ENCODE results near the gene HTRA1. TPM values are rescaled to one million over a fixed set of nuclear protein-coding genes. Genes with fewer than 3 reads are reported as not detected.
A peak's percentile ranks its signal among the peaks of the same experiment; 100 is the strongest.

Gene HTRA1
- total and polyA plus RNA-seq, 2 donors (not counting 1 experiment from before 2014, with no cell fraction given): 109 to 216 TPM

- peak in 1 of 2 donors; percentile 81 for DNase-seq (ENCODE audit: low read depth in 2 of 2)
Observed at GRCh38 chr10:122510326-122510725, 49.0 kb downstream of the HTRA1 start.

DNA sequence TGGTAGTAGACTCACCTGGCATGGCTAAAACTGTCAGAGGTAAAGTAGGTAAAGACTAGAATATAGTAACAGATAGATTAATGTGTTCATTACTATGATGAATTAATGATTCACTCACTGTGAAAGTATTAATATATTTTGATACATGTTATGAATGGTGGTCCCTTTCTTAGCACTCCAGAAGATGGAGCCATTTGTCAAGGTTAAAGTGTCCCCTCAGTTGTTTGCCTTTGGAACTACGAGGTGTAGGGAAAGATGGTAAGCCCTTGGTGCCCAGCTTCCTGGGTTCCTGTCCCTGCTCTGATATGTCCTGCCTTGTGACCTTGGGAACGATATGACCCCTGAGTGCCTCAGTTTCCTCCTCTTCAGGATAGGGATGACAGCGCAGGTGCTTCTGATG is 49.4 kb downstream of the HTRA1 start:
- TF ChIP-seq EZH2 (IDR thresholded peaks at IDR 0.05; ENCODE audit: low read length, missing control alignments): no peak
- TF ChIP-seq, protein P1, sequence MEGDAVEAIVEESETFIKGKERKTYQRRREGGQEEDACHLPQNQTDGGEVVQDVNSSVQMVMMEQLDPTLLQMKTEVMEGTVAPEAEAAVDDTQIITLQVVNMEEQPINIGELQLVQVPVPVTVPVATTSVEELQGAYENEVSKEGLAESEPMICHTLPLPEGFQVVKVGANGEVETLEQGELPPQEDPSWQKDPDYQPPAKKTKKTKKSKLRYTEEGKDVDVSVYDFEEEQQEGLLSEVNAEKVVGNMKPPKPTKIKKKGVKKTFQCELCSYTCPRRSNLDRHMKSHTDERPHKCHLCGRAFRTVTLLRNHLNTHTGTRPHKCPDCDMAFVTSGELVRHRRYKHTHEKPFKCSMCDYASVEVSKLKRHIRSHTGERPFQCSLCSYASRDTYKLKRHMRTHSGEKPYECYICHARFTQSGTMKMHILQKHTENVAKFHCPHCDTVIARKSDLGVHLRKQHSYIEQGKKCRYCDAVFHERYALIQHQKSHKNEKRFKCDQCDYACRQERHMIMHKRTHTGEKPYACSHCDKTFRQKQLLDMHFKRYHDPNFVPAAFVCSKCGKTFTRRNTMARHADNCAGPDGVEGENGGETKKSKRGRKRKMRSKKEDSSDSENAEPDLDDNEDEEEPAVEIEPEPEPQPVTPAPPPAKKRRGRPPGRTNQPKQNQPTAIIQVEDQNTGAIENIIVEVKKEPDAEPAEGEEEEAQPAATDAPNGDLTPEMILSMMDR (conservative IDR thresholded peaks at IDR 0.05 in 1 of 2, IDR thresholded peaks at IDR 0.05 in 1 of 2; ENCODE audit: low read depth in 1 of 2, low read length in 2 of 2): no peak
- Histone ChIP-seq H4K20me1 (ENCODE audit: control insufficient read depth, extremely low read depth, insufficient read depth, low read length) (no peaks in the 10 kb centered on the region), H3K4me2 (ENCODE audit: extremely low read depth, insufficient read depth, low read length) (no peak overlapping the region), H3K4me1 (ENCODE audit: control insufficient read depth, extremely low read depth, insufficient read depth, low read length) (peaks cover 5% of the 10 kb centered on the region), H3K79me2 (ENCODE audit: control insufficient read depth, insufficient read depth, low read length) (no peaks in the 10 kb centered on the region), H3K9me3 (ENCODE audit: control insufficient read depth, insufficient read depth, low read depth, low read length) (no peaks in the 10 kb centered on the region), H3K27ac (ENCODE audit: insufficient read depth, low read length) (no peak overlapping the region), H3K36me3 (ENCODE audit: control insufficient read depth, insufficient read depth, low read length) (peaks cover 5% of the 10 kb centered on the region), H3K27me3 (ENCODE audit: control insufficient read depth, insufficient read depth, low read length) (no peaks in the 10 kb centered on the region), H3K9ac (ENCODE audit: insufficient read depth, low read length) (no peak overlapping the region), H2AFZ (ENCODE audit: low read length) (no peak overlapping the region), H3K4me3 (replicated peaks in 1 of 4; ENCODE audit: control extremely low read depth in 1 of 4, insufficient read depth in 1 of 4, low read depth in 3 of 4, low read length in 4 of 4) (no peak overlapping the region)
- DNase-seq (ENCODE audit: low read depth in 2 of 2): no peak

More at GRCh38 chr10:122510326-122510725, 49.0 kb downstream of the HTRA1 start:
- Histone ChIP-seq H3K9me3 (ENCODE audit: control insufficient read depth, insufficient read depth, low read depth, low read length) (no peaks in the 10 kb centered on the region), H3K9ac (ENCODE audit: insufficient read depth, low read length) (no peak overlapping the region), H3K79me2 (ENCODE audit: control insufficient read depth, insufficient read depth, low read length) (no peaks in the 10 kb centered on the region), H3K27ac (ENCODE audit: insufficient read depth, low read length) (no peak overlapping the region), H3K36me3 (ENCODE audit: control insufficient read depth, insufficient read depth, low read length) (peaks cover 5% of the 10 kb centered on the region), H3K4me3 (replicated peaks in 1 of 4; ENCODE audit: control extremely low read depth in 1 of 4, insufficient read depth in 1 of 4, low read depth in 3 of 4, low read length in 4 of 4) (no peak overlapping the region), H3K4me2 (ENCODE audit: extremely low read depth, insufficient read depth, low read length) (no peak overlapping the region), H3K27me3 (ENCODE audit: control insufficient read depth, insufficient read depth, low read length) (no peaks in the 10 kb centered on the region), H4K20me1 (ENCODE audit: control insufficient read depth, extremely low read depth, insufficient read depth, low read length) (no peaks in the 10 kb centered on the region), H3K4me1 (ENCODE audit: control insufficient read depth, extremely low read depth, insufficient read depth, low read length) (peaks cover 3% of the 10 kb centered on the region), H2AFZ (ENCODE audit: low read length) (no peak overlapping the region)
- TF ChIP-seq, protein P1 (conservative IDR thresholded peaks at IDR 0.05 in 1 of 2, IDR thresholded peaks at IDR 0.05 in 1 of 2; ENCODE audit: low read depth in 1 of 2, low read length in 2 of 2): no peak
- no peak for TF ChIP-seq EZH2 (IDR thresholded peaks at IDR 0.05; ENCODE audit: low read length, missing control alignments)

DNA sequence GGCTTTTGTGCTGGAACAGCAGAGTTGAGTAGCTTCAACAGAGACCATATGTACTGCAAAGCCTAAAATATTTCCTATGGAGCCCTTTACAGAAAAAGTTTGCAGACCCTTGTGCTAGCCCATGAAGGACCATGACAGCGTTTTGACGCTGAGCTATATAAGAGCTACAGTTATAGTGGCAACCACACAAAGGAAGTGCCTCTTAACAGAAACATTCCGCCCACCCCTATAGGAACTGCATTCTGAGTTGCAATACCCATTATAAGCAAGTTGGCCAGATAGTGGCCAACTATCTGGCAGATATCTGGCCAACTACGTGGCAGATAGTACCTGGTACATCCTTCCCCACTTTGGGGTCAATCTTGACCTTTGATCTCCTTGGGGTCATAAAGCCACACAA is 51.7 kb downstream of the HTRA1 start:
- no peaks in the 10 kb centered on the region for H3K79me2 ChIP-seq (ENCODE audit: control insufficient read depth, insufficient read depth, low read length)
- TF ChIP-seq, protein P1 (conservative IDR thresholded peaks at IDR 0.05 in 1 of 2, IDR thresholded peaks at IDR 0.05 in 1 of 2; ENCODE audit: low read depth in 1 of 2, low read length in 2 of 2): no peak
- TF ChIP-seq EZH2 (IDR thresholded peaks at IDR 0.05; ENCODE audit: low read length, missing control alignments): no peak
- H3K4me2 ChIP-seq (ENCODE audit: extremely low read depth, insufficient read depth, low read length): no peak overlapping the region
- H3K36me3 ChIP-seq (ENCODE audit: control insufficient read depth, insufficient read depth, low read length): peaks cover 5% of the 10 kb centered on the region
- no peak overlapping the region for H3K4me3 ChIP-seq (replicated peaks in 1 of 4; ENCODE audit: control extremely low read depth in 1 of 4, insufficient read depth in 1 of 4, low read depth in 3 of 4, low read length in 4 of 4)
- peaks cover 5% of the 10 kb centered on the region for H3K4me1 ChIP-seq (ENCODE audit: control insufficient read depth, extremely low read depth, insufficient read depth, low read length)
- H3K27me3 ChIP-seq (ENCODE audit: control insufficient read depth, insufficient read depth, low read length): no peaks in the 10 kb centered on the region
- H3K27ac ChIP-seq (ENCODE audit: insufficient read depth, low read length): no peak overlapping the region
- no peak overlapping the region for H3K9ac ChIP-seq (ENCODE audit: insufficient read depth, low read length)
- no peaks in the 10 kb centered on the region for H3K9me3 ChIP-seq (ENCODE audit: control insufficient read depth, insufficient read depth, low read depth, low read length)
- H2AFZ ChIP-seq (ENCODE audit: low read length): no peak overlapping the region
- DNase-seq (ENCODE audit: low read depth in 2 of 2): no peak
- no peaks in the 10 kb centered on the region for H4K20me1 ChIP-seq (ENCODE audit: control insufficient read depth, extremely low read depth, insufficient read depth, low read length)
